H9 (cell line): ENCODE measurements around the gene MTARC2. TPM values are rescaled to one million over a fixed set of nuclear protein-coding genes. Genes with fewer than 3 reads are reported as not detected.

ENCODE experiments used
- DNase-seq: peaks from one replicate; pipeline ENCODE4 v3.0.0-alpha.2; 2017
- H2AFZ ChIP-seq: one replicate; pipeline ENCODE4 v1.6.1; 2013; ENCODE audit warnings: mild to moderate bottlenecking, low read length, control low read depth, moderate library complexity
- H2AK5ac ChIP-seq: 2 replicates; pipeline ENCODE4 v1.6.1; 2013; ENCODE audit warnings: low read length, control low read depth, mixed read lengths; ENCODE audit not compliant: insufficient read length
- H2BK120ac ChIP-seq: one replicate; pipeline ENCODE4 v1.6.1; 2013; ENCODE audit warnings: low read depth, mild to moderate bottlenecking, low read length, control low read depth, inconsistent platforms; ENCODE audit not compliant: poor library complexity, severe bottlenecking
- H2BK12ac ChIP-seq: 2 replicates; pipeline ENCODE4 v1.6.1; 2013; ENCODE audit warnings: low read length, control low read depth, mixed read lengths, low read depth; ENCODE audit not compliant: insufficient read length
- H2BK15ac ChIP-seq: 2 replicates; pipeline ENCODE4 v1.6.1; 2013; ENCODE audit warnings: low read depth, low read length, control low read depth
- H2BK20ac ChIP-seq: one replicate; pipeline ENCODE4 v1.6.1; 2013; ENCODE audit warnings: low read depth, mild to moderate bottlenecking, low read length, control low read depth, inconsistent platforms; ENCODE audit not compliant: poor library complexity, severe bottlenecking
- H2BK5ac ChIP-seq: 2 replicates; pipeline ENCODE4 v1.6.1; 2013; ENCODE audit warnings: low read length, control low read depth, mixed read lengths; ENCODE audit not compliant: insufficient read length
- H3K14ac ChIP-seq: 2 replicates; pipeline ENCODE4 v1.6.1; 2013; ENCODE audit warnings: low read length, control low read depth; ENCODE audit not compliant: insufficient read depth
- H3K18ac ChIP-seq: 2 replicates; pipeline ENCODE4 v1.6.1; 2013; ENCODE audit warnings: low read depth, mild to moderate bottlenecking, mixed read lengths, low read length, control low read depth; ENCODE audit not compliant: insufficient read length
- H3K23ac ChIP-seq: 2 replicates; pipeline ENCODE4 v1.6.1; 2013; ENCODE audit warnings: low read length, control low read depth, mixed read lengths, low read depth; ENCODE audit not compliant: insufficient read length
- H3K23me2 ChIP-seq: 2 replicates; pipeline ENCODE4 v1.6.1; 2013; ENCODE audit warnings: low read depth, mild to moderate bottlenecking, mixed read lengths, low read length, control low read depth; ENCODE audit not compliant: insufficient read length, poor library complexity, severe bottlenecking
- H3K27ac ChIP-seq: 2 replicates; pipeline ENCODE4 v1.5.1; 2013; ENCODE audit warnings: low read length, control low read depth, mixed read lengths, low read depth; ENCODE audit not compliant: insufficient read length
- H3K27me3 ChIP-seq: 2 replicates; pipeline ENCODE4 v1.6.1; 2013; ENCODE audit warnings: low read length, control low read depth, inconsistent platforms; ENCODE audit not compliant: insufficient read depth
- H3K4ac ChIP-seq: 2 replicates; pipeline ENCODE4 v1.6.1; 2013; ENCODE audit warnings: low read depth, mild to moderate bottlenecking, control low read depth, inconsistent platforms, low read length, moderate library complexity
- H3K4me1 ChIP-seq: 2 replicates; pipeline ENCODE4 v1.6.1; 2013; ENCODE audit warnings: low read length, control low read depth, inconsistent platforms; ENCODE audit not compliant: insufficient read depth
- H3K4me2 ChIP-seq: 2 replicates; pipeline ENCODE4 v1.6.1; 2013; ENCODE audit warnings: low read length, control low read depth, mixed read lengths; ENCODE audit not compliant: insufficient read length, insufficient read depth
- H3K56ac ChIP-seq: 2 replicates; pipeline ENCODE4 v1.6.1; 2013; ENCODE audit warnings: low read depth, mild to moderate bottlenecking, mixed read lengths, low read length, control low read depth; ENCODE audit not compliant: insufficient read length
- H3K79me1 ChIP-seq: 2 replicates; pipeline ENCODE4 v1.6.1; 2013; ENCODE audit warnings: low read depth, mild to moderate bottlenecking, moderate library complexity, low read length, control low read depth, inconsistent platforms; ENCODE audit not compliant: insufficient read depth, poor library complexity, severe bottlenecking
- H3K79me2 ChIP-seq: 2 replicates; pipeline ENCODE4 v1.6.1; 2013; ENCODE audit warnings: low read length, control low read depth, inconsistent platforms; ENCODE audit not compliant: insufficient read depth
- H3K9ac ChIP-seq: 2 replicates; pipeline ENCODE4 v1.6.1; 2013; ENCODE audit warnings: low read length, control low read depth, mixed read lengths; ENCODE audit not compliant: insufficient read length; ENCODE audit errors: extremely low read depth
- H3K9me3 ChIP-seq: one replicate; pipeline ENCODE4 v1.6.1; 2013; ENCODE audit warnings: low read depth, low read length, inconsistent platforms; ENCODE audit not compliant: control insufficient read depth
- H3T11ph ChIP-seq: one replicate; pipeline ENCODE4 v1.6.1; 2013; ENCODE audit warnings: mild to moderate bottlenecking, low read length, control low read depth, inconsistent platforms
- H4K20me1 ChIP-seq: one replicate; pipeline ENCODE4 v1.6.1; 2013; ENCODE audit not compliant: control insufficient read depth, insufficient read length, insufficient read depth
- H4K5ac ChIP-seq: 2 replicates; pipeline ENCODE4 v1.6.1; 2013; ENCODE audit warnings: low read depth, mild to moderate bottlenecking, mixed read lengths, low read length, control low read depth; ENCODE audit not compliant: insufficient read length
- H4K8ac ChIP-seq: replicated peaks from 2 replicates; pipeline ENCODE4 v1.6.1; 2013; ENCODE audit warnings: low read length, control low read depth, mixed read lengths, low read depth; ENCODE audit not compliant: insufficient read length
- H4K91ac ChIP-seq: 2 replicates; pipeline ENCODE4 v1.6.1; 2013; ENCODE audit warnings: low read depth, mild to moderate bottlenecking, moderate library complexity, mixed read lengths, low read length, control low read depth; ENCODE audit not compliant: insufficient read length
- H3K27ac Mint-ChIP-seq, 3 experiments: 2 replicates in 2 of 3; 3 replicates in 1 of 3; pipeline ENCODE4 v1.8.0; 2020 to 2021; ENCODE audit warnings: mixed read lengths in 3 of 3, mild to moderate bottlenecking in 1 of 3, moderate library complexity in 1 of 3
- H3K27me3 Mint-ChIP-seq: 2 replicates; pipeline ENCODE4 v1.8.0; 2021; ENCODE audit warnings: low read depth, mild to moderate bottlenecking, moderate library complexity, mixed read lengths
- H3K36me3 Mint-ChIP-seq, 3 experiments: 2 replicates in 2 of 3; 3 replicates in 1 of 3; pipeline ENCODE4 v1.8.0; 2020 to 2021; ENCODE audit warnings: low read depth in 3 of 3, mixed read lengths in 3 of 3; ENCODE audit not compliant: insufficient read depth in 1 of 3
- H3K4me1 Mint-ChIP-seq, 2 experiments: 2 replicates each; pipeline ENCODE4 v1.8.0; 2020; ENCODE audit warnings: mixed read lengths in 2 of 2
- H3K4me3 Mint-ChIP-seq, 2 experiments: 2 replicates in 1 of 2; 3 replicates in 1 of 2; pipeline ENCODE4 v1.8.0; 2020 to 2021; ENCODE audit warnings: mild to moderate bottlenecking in 2 of 2, mixed read lengths in 2 of 2, moderate library complexity in 1 of 2
- H3K9me3 Mint-ChIP-seq, 2 experiments: 2 replicates in 1 of 2; 3 replicates in 1 of 2; pipeline ENCODE4 v1.8.0; 2020; ENCODE audit warnings: mild to moderate bottlenecking in 2 of 2, mixed read lengths in 2 of 2, moderate library complexity in 1 of 2
- CTCF ChIP-seq: fragments of 200-600 bp; sonication (generic); conservative IDR thresholded peaks from 3 replicates; pipeline ENCODE4 v1.8.0; 2021; ENCODE audit warnings: antibody characterized with exemption, mild to moderate bottlenecking
- WGBS: extraction: QIAGEN DNeasy Blood & Tissue Kit; methylation state at CpG from one replicate; pipeline ENCODE4 v1.1.7; 2013; ENCODE audit warnings: missing lambda C conversion rate, low lambda C conversion rate, mixed read lengths; ENCODE audit not compliant: insufficient read length; ENCODE audit errors: extremely low coverage; 5-methylcytosine and 5-hydroxymethylcytosine counted together
- total RNA-seq: library from RNA; stranded (reverse); gene quantifications from 2 replicates; pipeline ENCODE4 v1.2.1, GENCODE V29; 2021

Gene MTARC2
- total RNA-seq, 1 experiment from 2014 or later, result 7.7 TPM

GRCh38 chr1:220748936-220749335 lies 814 bp downstream of the MTARC2 start:
- Histone ChIP-seq H2AK5ac (no peak overlapping the region), H3K27ac (no peak overlapping the region), H3K23me2 (peaks cover 15% of the 10 kb centered on the region), H2BK12ac (no peak overlapping the region), H3K79me1 (no peaks in the 10 kb centered on the region), H3K14ac (no peak overlapping the region), H4K5ac (no peak overlapping the region), H2BK20ac (no peak overlapping the region), H3K18ac (no peak overlapping the region), H3K4me2 (peak overlapping the region; percentile 88), H4K8ac (no peak overlapping the region), H3K56ac (no peak overlapping the region), H3K9ac (no peak overlapping the region), H3K4ac (no peak overlapping the region), H3K4me1 (no peaks in the 10 kb centered on the region; the same call in 1 of the 2 replicates), H3K9me3 (no peaks in the 10 kb centered on the region), H2BK15ac (no peak overlapping the region), H2BK5ac (no peak overlapping the region), H4K91ac (no peak overlapping the region), H3K27me3 (peaks cover 8% of the 10 kb centered on the region), H3T11ph (no peak overlapping the region), H2BK120ac (no peak overlapping the region), H4K20me1 (no peaks in the 10 kb centered on the region), H2AFZ (no peak overlapping the region), H3K23ac (no peak overlapping the region), H3K79me2 (no peaks in the 10 kb centered on the region)
- no peak for TF ChIP-seq CTCF
- peaks cover 39 to 44% of the 10 kb centered on the region in 2 experiments for H3K4me1 Mint-ChIP-seq
- no peaks in the 10 kb centered on the region for H3K9me3 Mint-ChIP-seq
- H3K4me3 Mint-ChIP-seq, result peak overlapping the region; percentile 76 to 89
- no CpG with 5 or more reads among the region's 3 CpGs for WGBS
- peaks cover 0 to 4% (median 2%) of the 10 kb centered on the region in 3 experiments; a peak in 4 of 7 replicates for H3K36me3 Mint-ChIP-seq
- no peak overlapping the region for H3K27ac Mint-ChIP-seq
- no peak for DNase-seq
- H3K27me3 Mint-ChIP-seq, result peaks cover 61% of the 10 kb centered on the region
